ENCODE results near the gene MIDN.

DNA sequence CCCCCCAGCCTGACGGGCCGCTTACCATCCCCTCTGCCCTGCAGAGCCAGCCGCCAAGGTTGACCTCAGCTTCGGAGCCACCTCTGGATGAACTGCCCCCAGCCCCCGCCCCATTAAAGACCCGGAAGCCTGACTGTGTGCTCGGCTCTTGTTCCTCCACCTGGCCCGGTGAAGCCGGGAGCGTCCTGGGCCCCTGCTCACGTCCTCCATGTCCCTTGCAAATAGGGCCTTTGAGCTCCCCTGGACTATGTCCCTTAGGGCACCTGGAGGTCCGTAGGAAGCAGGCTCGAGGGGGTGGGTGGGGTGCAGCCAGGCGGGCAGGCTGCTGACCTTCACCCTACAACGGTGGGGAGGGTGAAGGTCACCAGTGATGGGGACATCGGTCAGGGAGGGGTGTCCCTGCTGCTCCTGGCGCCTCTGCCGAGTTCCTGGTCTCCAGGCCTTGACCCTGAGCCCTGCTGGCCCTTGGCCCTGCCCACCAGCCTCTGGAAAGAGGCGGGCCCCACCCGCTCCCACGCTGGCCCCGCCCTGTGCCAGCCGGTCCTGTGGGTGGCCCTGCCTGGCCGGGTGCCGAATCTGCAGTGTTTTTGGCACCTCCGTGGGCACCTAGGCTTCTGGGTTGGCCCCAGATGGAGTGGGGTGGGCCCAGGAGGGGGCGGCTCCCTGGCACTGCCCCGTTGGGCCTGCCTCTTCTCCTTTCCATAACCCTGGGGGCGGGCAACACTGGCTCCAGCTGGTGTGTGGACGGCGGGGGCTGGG, 3.5 kb upstream of the MIDN start:
- TF ChIP-seq, protein P1, sequence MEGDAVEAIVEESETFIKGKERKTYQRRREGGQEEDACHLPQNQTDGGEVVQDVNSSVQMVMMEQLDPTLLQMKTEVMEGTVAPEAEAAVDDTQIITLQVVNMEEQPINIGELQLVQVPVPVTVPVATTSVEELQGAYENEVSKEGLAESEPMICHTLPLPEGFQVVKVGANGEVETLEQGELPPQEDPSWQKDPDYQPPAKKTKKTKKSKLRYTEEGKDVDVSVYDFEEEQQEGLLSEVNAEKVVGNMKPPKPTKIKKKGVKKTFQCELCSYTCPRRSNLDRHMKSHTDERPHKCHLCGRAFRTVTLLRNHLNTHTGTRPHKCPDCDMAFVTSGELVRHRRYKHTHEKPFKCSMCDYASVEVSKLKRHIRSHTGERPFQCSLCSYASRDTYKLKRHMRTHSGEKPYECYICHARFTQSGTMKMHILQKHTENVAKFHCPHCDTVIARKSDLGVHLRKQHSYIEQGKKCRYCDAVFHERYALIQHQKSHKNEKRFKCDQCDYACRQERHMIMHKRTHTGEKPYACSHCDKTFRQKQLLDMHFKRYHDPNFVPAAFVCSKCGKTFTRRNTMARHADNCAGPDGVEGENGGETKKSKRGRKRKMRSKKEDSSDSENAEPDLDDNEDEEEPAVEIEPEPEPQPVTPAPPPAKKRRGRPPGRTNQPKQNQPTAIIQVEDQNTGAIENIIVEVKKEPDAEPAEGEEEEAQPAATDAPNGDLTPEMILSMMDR (conservative IDR thresholded peaks at IDR 0.05 in 1 of 2, IDR thresholded peaks at IDR 0.05 in 1 of 2; ENCODE audit: extremely low read depth in 1 of 2, insufficient read depth in 1 of 2, low read depth in 1 of 2, low read length in 2 of 2) = no peak
- no peak for TF ChIP-seq EZH2 (IDR thresholded peaks at IDR 0.05; ENCODE audit: borderline replicate concordance, low read length)

Data from mammary epithelial cell (primary cell).